ENCODE data around the gene SPATA6L.

The SPATA6L gene

DNA sequence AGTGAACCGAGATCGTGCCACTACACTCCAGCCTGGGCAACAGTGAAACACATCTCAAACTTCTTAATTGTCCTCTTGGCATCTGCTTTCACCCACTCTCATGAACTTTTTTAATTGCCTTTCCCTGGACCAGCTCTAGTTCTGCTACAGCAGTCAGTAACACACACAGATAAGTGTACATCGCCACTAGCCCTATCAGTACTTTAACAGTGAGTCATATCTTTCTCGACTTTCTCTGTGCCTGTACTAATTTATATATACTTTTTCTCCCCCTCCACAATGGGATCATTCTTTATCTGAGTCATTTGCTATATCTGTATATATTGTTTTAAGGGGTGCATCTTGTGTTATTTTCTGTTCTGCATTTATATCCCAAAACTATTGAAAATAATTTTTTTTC, 19.8 kb upstream of the SPATA6L start:
- Histone ChIP-seq H3K9me2 (replicated peaks; ENCODE audit: low read depth, low read length) (no peaks in the 10 kb centered on the region), H4K20me1 (ENCODE audit: insufficient read depth, low read length, poor library complexity, severe bottlenecking) (peaks cover 15% of the 10 kb centered on the region), H2AFZ (ENCODE audit: low read length) (no peak overlapping the region), H3K4me1 (ENCODE audit: insufficient read depth, low read length, poor library complexity, severe bottlenecking) (peaks cover 26% of the 10 kb centered on the region), H3K9ac (ENCODE audit: low read depth, low read length, poor library complexity, severe bottlenecking) (peak overlapping the region; percentile 25), H3F3A (ENCODE audit: low read depth) (no peaks in the 10 kb centered on the region), H3K27me3 (ENCODE audit: insufficient read depth, low read length, poor library complexity, severe bottlenecking) (no peaks in the 10 kb centered on the region), H3K4me3 (ENCODE audit: low read length, poor library complexity, severe bottlenecking) (peak overlapping the region; percentile 26), H3K36me3 (ENCODE audit: insufficient read depth, low read length) (peaks cover 13% of the 10 kb centered on the region; the same call in 1 of the 2 replicates), H3K79me2 (ENCODE audit: insufficient read depth, low read length) (peaks cover 32% of the 10 kb centered on the region; the same call in 1 of the 2 replicates), H3K4me2 (ENCODE audit: low read depth, low read length, poor library complexity, severe bottlenecking) (peak overlapping the region; percentile 55), H3K9me3 (ENCODE audit: insufficient read depth, low read depth, low read length) (no peaks in the 10 kb centered on the region)
- TF ChIP-seq, protein P1, sequence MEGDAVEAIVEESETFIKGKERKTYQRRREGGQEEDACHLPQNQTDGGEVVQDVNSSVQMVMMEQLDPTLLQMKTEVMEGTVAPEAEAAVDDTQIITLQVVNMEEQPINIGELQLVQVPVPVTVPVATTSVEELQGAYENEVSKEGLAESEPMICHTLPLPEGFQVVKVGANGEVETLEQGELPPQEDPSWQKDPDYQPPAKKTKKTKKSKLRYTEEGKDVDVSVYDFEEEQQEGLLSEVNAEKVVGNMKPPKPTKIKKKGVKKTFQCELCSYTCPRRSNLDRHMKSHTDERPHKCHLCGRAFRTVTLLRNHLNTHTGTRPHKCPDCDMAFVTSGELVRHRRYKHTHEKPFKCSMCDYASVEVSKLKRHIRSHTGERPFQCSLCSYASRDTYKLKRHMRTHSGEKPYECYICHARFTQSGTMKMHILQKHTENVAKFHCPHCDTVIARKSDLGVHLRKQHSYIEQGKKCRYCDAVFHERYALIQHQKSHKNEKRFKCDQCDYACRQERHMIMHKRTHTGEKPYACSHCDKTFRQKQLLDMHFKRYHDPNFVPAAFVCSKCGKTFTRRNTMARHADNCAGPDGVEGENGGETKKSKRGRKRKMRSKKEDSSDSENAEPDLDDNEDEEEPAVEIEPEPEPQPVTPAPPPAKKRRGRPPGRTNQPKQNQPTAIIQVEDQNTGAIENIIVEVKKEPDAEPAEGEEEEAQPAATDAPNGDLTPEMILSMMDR (conservative IDR thresholded peaks at IDR 0.05; ENCODE audit: low read length), result no peak
- TF ChIP-seq EZH2phosphoT487 (IDR thresholded peaks at IDR 0.05; ENCODE audit: borderline replicate concordance), result no peak

DNA sequence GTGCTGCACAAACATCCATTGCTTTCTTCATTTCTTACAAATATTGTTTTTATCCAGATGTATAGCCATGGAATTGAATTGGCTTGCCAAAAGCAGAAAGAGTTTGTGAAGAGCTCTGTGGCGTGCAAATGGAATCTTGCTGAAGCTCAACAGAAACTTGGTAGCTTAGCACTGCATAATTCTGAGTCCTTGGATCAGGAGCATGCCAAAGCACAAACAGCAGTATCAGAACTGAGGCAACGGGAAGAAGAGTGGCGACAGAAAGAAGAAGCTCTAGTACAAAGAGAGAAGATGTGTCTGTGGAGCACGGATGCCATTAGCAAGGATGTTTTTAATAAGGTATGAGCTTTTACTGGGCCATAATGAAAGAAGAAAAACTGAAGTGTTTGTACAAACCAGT, 18.5 kb upstream of the SPATA6L start:
- no peaks in the 10 kb centered on the region for H3K9me3 ChIP-seq (ENCODE audit: insufficient read depth, low read depth, low read length)
- H2AFZ ChIP-seq (ENCODE audit: low read length), result no peak overlapping the region
- H3F3A ChIP-seq (ENCODE audit: low read depth), result no peaks in the 10 kb centered on the region
- no peaks in the 10 kb centered on the region for H3K27me3 ChIP-seq (ENCODE audit: insufficient read depth, low read length, poor library complexity, severe bottlenecking)
- no peak overlapping the region for H3K9ac ChIP-seq (ENCODE audit: low read depth, low read length, poor library complexity, severe bottlenecking)
- peak overlapping the region; percentile 55 for H3K4me2 ChIP-seq (ENCODE audit: low read depth, low read length, poor library complexity, severe bottlenecking)
- peaks cover 45% of the 10 kb centered on the region for H3K79me2 ChIP-seq (ENCODE audit: insufficient read depth, low read length)
- peaks cover 5% of the 10 kb centered on the region; the same call in 1 of the 2 replicates for H3K36me3 ChIP-seq (ENCODE audit: insufficient read depth, low read length)
- peak overlapping the region; percentile 6 for H3K4me3 ChIP-seq (ENCODE audit: low read length, poor library complexity, severe bottlenecking)
- peaks cover 15% of the 10 kb centered on the region for H4K20me1 ChIP-seq (ENCODE audit: insufficient read depth, low read length, poor library complexity, severe bottlenecking)
- TF ChIP-seq EZH2phosphoT487 (IDR thresholded peaks at IDR 0.05; ENCODE audit: borderline replicate concordance), result no peak
- TF ChIP-seq, protein P1 (conservative IDR thresholded peaks at IDR 0.05; ENCODE audit: low read length), result no peak
- peaks cover 35% of the 10 kb centered on the region for H3K4me1 ChIP-seq (ENCODE audit: insufficient read depth, low read length, poor library complexity, severe bottlenecking)
- H3K9me2 ChIP-seq (replicated peaks; ENCODE audit: low read depth, low read length), result no peaks in the 10 kb centered on the region

DNA sequence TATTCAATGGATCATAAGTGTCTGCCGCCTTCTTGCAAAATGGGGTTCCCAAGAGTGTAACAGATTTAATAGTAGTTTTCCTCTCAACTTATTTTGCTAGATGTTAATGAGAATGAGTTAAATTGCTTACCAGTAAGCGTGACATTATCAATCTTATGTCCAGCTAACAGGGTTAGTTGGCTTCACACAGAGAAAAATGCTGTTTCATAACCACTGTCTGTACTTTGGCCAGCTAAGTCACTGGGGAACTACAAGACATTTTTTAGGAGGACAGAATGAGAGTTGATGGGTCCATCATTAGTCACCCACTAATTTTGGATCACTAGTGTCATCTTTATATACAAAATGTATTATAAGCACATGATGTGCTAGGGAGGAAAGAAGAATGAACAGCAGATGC, 14.5 kb upstream of the SPATA6L start:
- H4K20me1 ChIP-seq (ENCODE audit: insufficient read depth, low read length, poor library complexity, severe bottlenecking), result peaks cover 15% of the 10 kb centered on the region
- H3K4me1 ChIP-seq (ENCODE audit: insufficient read depth, low read length, poor library complexity, severe bottlenecking), result peaks cover 37% of the 10 kb centered on the region
- H3K4me2 ChIP-seq (ENCODE audit: low read depth, low read length, poor library complexity, severe bottlenecking), result peak overlapping the region; percentile 94
- peak overlapping the region; percentile 91 for H3K4me3 ChIP-seq (ENCODE audit: low read length, poor library complexity, severe bottlenecking)
- TF ChIP-seq EZH2phosphoT487 (IDR thresholded peaks at IDR 0.05; ENCODE audit: borderline replicate concordance), result no peak
- TF ChIP-seq, protein P1 (conservative IDR thresholded peaks at IDR 0.05; ENCODE audit: low read length), result no peak
- no peaks in the 10 kb centered on the region for H3K9me2 ChIP-seq (replicated peaks; ENCODE audit: low read depth, low read length)
- 0 out of 2 replicates have a peak, but pooled peaks cover 3% of the 10 kb centered on the region for H3F3A ChIP-seq (ENCODE audit: low read depth)
- H3K27me3 ChIP-seq (ENCODE audit: insufficient read depth, low read length, poor library complexity, severe bottlenecking), result no peaks in the 10 kb centered on the region
- H2AFZ ChIP-seq (ENCODE audit: low read length), result no peak overlapping the region
- no peaks in the 10 kb centered on the region for H3K36me3 ChIP-seq (ENCODE audit: insufficient read depth, low read length)
- H3K9me3 ChIP-seq (ENCODE audit: insufficient read depth, low read depth, low read length), result no peaks in the 10 kb centered on the region
- H3K9ac ChIP-seq (ENCODE audit: low read depth, low read length, poor library complexity, severe bottlenecking), result peak overlapping the region; percentile 95
- peaks cover 43% of the 10 kb centered on the region for H3K79me2 ChIP-seq (ENCODE audit: insufficient read depth, low read length)

Data from Loucy (cell line).